Measurements from ENCODE around the gene PAMR1.

GRCh38 chr11:35433588-35433987 lies 91.8 kb downstream of the PAMR1 start:
- TF ChIP-seq CTCF (conservative IDR thresholded peaks at IDR 0.05) (no peak), EZH2 (IDR thresholded peaks at IDR 0.05; ENCODE audit: low read depth) (no peak)
